IgD-negative memory B cell (primary cell): ENCODE results near the gene ZNF432. TPM values are rescaled to one million over a fixed set of nuclear protein-coding genes. Genes with fewer than 3 reads are reported as not detected.
"Not testable (repeated sequence)": the region's sequence is repeated elsewhere in the genome, so short reads cannot be mapped to it uniquely, and the experiment has no call there.

ENCODE experiments used
- H3K27ac Mint-ChIP-seq, 3 donors: one replicate each; pipeline ENCODE4 v1.8.0; 2020 to 2022; ENCODE audit warnings: mild to moderate bottlenecking in 3 of 3, mixed read lengths in 3 of 3, moderate library complexity in 1 of 3
- H3K27me3 Mint-ChIP-seq: one replicate; pipeline ENCODE4 v1.8.0; 2021; ENCODE audit warnings: mixed read lengths
- H3K36me3 Mint-ChIP-seq: one replicate; pipeline ENCODE4 v1.8.0; 2020; ENCODE audit warnings: mild to moderate bottlenecking, mixed read lengths
- H3K4me1 Mint-ChIP-seq, 3 donors: one replicate each; pipeline ENCODE4 v1.8.0; 2020 to 2022; ENCODE audit warnings: mixed read lengths in 3 of 3, mild to moderate bottlenecking in 1 of 3
- H3K4me3 Mint-ChIP-seq, 4 donors: one replicate each; pipeline ENCODE4 v1.8.0; 2020 to 2022; ENCODE audit warnings: mild to moderate bottlenecking in 4 of 4, mixed read lengths in 4 of 4, moderate library complexity in 3 of 4
- H3K9me3 Mint-ChIP-seq, 3 donors: one replicate each; pipeline ENCODE4 v1.8.0; 2020 to 2021; ENCODE audit warnings: mixed read lengths in 3 of 3, mild to moderate bottlenecking in 1 of 3
- polyA plus RNA-seq: library from polyadenylated mRNA; unstranded; fragments of 300-500 nt; fragmentation: Illumina TruSeq; gene quantifications from one replicate; pipeline ENCODE4 v1.2.3, GENCODE V29; 2021

Gene ZNF432
- polyA plus RNA-seq = 4.4 TPM

DNA sequence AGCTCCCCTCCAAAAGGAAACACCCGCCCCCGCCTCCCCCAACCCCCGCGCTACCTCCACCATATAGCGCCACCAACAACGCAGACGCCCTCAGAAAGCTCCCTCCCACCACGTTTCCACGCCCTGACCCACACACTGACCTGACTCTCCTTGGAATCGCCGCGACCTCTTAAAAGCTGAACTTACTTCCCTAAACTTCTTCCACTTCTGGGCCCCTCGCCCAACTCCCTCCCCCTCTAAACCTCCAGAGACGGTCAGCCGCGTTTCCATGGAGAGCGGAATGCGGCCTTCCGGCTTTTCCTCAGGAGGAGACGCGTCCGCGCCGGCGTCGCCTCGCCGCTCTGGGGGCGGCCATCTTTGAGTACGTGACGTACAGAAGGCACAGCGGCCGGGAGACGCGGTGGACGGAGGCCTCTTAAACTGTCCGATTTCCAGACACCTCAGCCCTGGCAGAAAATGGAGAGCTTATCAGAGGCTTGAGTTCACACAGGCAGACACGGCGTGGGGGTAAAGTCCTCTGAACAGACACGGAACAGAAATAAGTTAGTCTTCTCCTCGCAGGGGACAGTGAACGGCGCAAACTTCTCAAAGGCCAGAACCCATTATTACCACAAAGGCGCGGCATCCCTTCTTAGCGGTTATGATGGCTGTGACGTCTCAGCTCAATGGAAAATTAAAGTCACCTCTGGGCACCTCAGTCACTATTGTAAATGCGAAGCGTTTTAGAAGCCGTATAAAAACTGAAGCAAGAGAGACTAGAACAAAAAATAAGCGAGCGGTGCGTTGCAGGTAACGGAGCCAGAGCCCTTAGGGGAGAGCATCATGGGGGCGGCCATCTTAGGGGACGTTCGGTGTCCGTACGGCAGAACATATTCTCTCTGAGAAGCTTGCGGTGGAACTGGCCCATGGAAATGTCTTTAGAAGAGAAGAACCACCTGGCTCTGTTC is at the start of gene ZNF432:
Gene ZNF432, minus strand, starts transcription at position 284 of the 947 bp plus-strand sequence. CDS start 1,970 bp downstream, outside the sequence.
- peak within 1 kb of the TSS; percentile 92 to 100 (median 98) for H3K4me3 Mint-ChIP-seq
- peaks cover 10 to 28% (median 18%) of the 10 kb centered on the region in 3 donors for H3K9me3 Mint-ChIP-seq
- peaks cover 19% of the 10 kb centered on the region for H3K36me3 Mint-ChIP-seq
- peaks cover 9 to 14% (median 12%) of the 10 kb centered on the region in 3 donors for H3K4me1 Mint-ChIP-seq
- no peaks in the 10 kb centered on the region for H3K27me3 Mint-ChIP-seq
- peak within 1 kb of the TSS; percentile 97 to 99 (median 99) for H3K27ac Mint-ChIP-seq

DNA sequence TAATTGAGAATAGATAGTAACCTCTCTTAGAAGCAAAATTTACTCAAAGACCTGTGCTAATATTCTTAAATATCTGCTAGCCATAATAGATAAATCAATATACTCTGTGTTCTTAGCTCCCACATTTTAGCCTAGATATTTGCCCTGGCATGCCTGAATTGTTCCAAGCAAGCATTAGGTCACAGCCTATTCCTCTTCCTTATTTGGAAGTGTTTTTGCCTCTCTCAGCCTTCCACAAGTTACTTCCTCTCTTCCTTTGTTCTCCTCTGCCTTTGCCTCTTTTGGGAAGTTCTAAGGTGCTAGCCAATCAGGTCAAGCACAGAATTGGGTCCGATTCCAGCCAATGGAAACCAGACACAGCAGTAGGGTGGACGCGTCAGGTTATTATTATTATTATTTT is 47.8 kb upstream of the ZNF432 start:
- not testable (repeated sequence) for H3K27me3 Mint-ChIP-seq, H3K27ac Mint-ChIP-seq
- peaks cover 15% of the 10 kb centered on the region for H3K36me3 Mint-ChIP-seq
- peaks cover 11 to 21% (median 18%) of the 10 kb centered on the region in 3 donors for H3K9me3 Mint-ChIP-seq
- peak overlapping the region; percentile 96 to 99 (median 96) for H3K4me3 Mint-ChIP-seq
- peaks cover 15 to 26% (median 19%) of the 10 kb centered on the region in 3 donors for H3K4me1 Mint-ChIP-seq

GRCh38 chr19:52095172-52096014 is 46.8 kb upstream of the ZNF432 start, which contains the start of gene ZNF841:
ZNF841 (minus strand) TSS chr19:52095765; CDS start chr19:52084801, 10,964 bp downstream.
- H3K36me3 Mint-ChIP-seq = peaks cover 23% of the 10 kb centered on the region
- peak within 1 kb of the TSS; percentile 59 to 96 (median 74) for H3K27ac Mint-ChIP-seq
- peak within 1 kb of the TSS; percentile 96 to 99 (median 96) for H3K4me3 Mint-ChIP-seq
- H3K9me3 Mint-ChIP-seq = peaks cover 11 to 27% (median 25%) of the 10 kb centered on the region in 3 donors
- H3K27me3 Mint-ChIP-seq = peaks cover 2% of the 10 kb centered on the region
- peaks cover 17 to 26% (median 19%) of the 10 kb centered on the region in 3 donors for H3K4me1 Mint-ChIP-seq

GRCh38 chr19:52094526-52095130 is 46.0 kb upstream of the ZNF432 start:
- Mint-ChIP-seq H3K4me3 (peak overlapping the region; percentile 96 to 99 (median 96)), H3K36me3 (peaks cover 24% of the 10 kb centered on the region), H3K27me3 (peaks cover 2% of the 10 kb centered on the region)

DNA sequence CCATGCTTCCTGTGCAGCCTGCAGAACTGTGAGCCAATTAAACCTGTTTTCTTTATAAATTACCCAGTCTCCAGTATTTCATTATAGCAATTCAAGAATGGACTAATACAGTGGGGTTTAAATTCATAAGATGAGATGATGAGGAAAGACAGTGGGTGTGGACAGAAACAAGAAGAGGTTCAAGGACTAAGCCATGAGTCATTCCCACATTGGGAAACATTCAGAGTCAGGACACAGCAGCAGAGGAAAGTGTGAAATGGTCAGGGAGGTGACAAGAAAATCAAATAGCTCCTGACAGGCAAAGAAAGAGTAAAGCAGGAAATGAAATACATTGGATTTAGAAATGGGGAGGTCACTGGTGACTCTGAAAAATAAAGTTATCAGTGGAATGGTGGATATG is 37.8 kb upstream of the ZNF432 start:
- Mint-ChIP-seq H3K4me1 (peaks cover 0 to 3% (median 2%) of the 10 kb centered on the region in 3 donors), H3K27me3 (no peaks in the 10 kb centered on the region), H3K9me3 (peaks cover 13 to 41% (median 36%) of the 10 kb centered on the region in 3 donors), H3K27ac (peak overlapping the region in 1 of 3 donors; percentile 34), H3K36me3 (peaks cover 50% of the 10 kb centered on the region), H3K4me3 (peak overlapping the region in 1 of 4 donors; percentile 33)

More at GRCh38 chr19:52094526-52095130, 46.0 kb upstream of the ZNF432 start:
- Mint-ChIP-seq H3K27ac (peak overlapping the region in 2 of 3 donors; percentile 59 to 96), H3K4me1 (peaks cover 17 to 26% (median 21%) of the 10 kb centered on the region in 3 donors), H3K9me3 (peaks cover 8 to 29% (median 23%) of the 10 kb centered on the region in 3 donors)

GRCh38 chr19:52070496-52070895 is 21.9 kb upstream of the ZNF432 start:
- Mint-ChIP-seq H3K27me3 (no peaks in the 10 kb centered on the region), H3K9me3 (peaks cover 30 to 61% (median 59%) of the 10 kb centered on the region in 3 donors), H3K27ac (no peak overlapping the region), H3K36me3 (peaks cover 67% of the 10 kb centered on the region), H3K4me3 (no peak overlapping the region), H3K4me1 (no peaks in the 10 kb centered on the region)

DNA sequence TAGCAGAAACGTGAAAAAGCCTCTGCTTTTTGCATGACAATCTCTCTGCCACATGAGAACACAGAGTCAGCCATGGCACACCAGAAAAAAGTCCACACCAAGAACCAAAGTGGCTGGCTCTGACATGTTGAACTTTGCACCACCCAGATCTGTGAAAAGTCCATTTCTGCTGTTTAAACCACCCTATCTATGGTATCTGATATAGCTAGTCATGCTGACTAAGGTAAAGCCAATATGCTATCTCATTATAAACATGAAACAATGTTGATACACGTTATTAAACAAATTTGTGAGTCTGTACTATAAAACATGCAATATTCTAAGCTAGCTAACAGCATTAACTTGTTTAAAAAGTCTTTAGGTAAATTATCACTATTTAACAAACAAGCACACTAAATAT is 21.0 kb upstream of the ZNF432 start:
- H3K9me3 Mint-ChIP-seq = peaks cover 27 to 61% (median 58%) of the 10 kb centered on the region in 3 donors
- H3K27me3 Mint-ChIP-seq = no peaks in the 10 kb centered on the region
- H3K4me1 Mint-ChIP-seq = no peaks in the 10 kb centered on the region
- peaks cover 60% of the 10 kb centered on the region for H3K36me3 Mint-ChIP-seq
- peak overlapping the region in 1 of 4 donors; percentile 30 for H3K4me3 Mint-ChIP-seq
- no peak overlapping the region for H3K27ac Mint-ChIP-seq

- Mint-ChIP-seq H3K9me3 (peaks cover 22 to 50% (median 50%) of the 10 kb centered on the region in 3 donors), H3K27ac (peak overlapping the region in 2 of 3 donors; percentile 36 to 81), H3K27me3 (no peaks in the 10 kb centered on the region), H3K4me1 (no peaks in the 10 kb centered on the region), H3K4me3 (peak overlapping the region in 1 of 4 donors; percentile 12), H3K36me3 (peaks cover 41% of the 10 kb centered on the region)
Measured at GRCh38 chr19:52066258-52066863, 17.7 kb upstream of the ZNF432 start.

DNA sequence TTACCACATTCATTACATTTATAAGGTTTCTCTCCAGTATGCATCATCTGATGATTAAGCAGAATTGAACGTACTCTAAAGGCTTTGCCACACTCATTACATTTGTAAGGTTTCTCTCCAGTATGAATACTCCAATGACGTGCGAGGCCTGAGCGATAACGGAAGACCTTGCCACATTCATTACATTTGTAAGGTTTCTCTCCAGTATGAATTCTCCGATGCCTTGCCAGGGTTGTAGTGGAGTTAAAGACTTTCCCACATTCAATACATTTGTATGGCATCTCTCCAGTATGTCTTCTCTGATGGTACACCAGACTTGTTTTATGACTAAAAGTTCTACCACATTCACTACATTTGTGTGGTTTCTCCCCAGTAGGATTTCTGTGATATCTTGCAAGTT is 16.8 kb upstream of the ZNF432 start:
- peaks cover 33% of the 10 kb centered on the region for H3K36me3 Mint-ChIP-seq
- H3K4me3 Mint-ChIP-seq = no peak overlapping the region
- peaks cover 16 to 50% (median 49%) of the 10 kb centered on the region in 3 donors for H3K9me3 Mint-ChIP-seq
- no peaks in the 10 kb centered on the region for H3K27me3 Mint-ChIP-seq
- H3K27ac Mint-ChIP-seq = no peak overlapping the region
- no peaks in the 10 kb centered on the region for H3K4me1 Mint-ChIP-seq

DNA sequence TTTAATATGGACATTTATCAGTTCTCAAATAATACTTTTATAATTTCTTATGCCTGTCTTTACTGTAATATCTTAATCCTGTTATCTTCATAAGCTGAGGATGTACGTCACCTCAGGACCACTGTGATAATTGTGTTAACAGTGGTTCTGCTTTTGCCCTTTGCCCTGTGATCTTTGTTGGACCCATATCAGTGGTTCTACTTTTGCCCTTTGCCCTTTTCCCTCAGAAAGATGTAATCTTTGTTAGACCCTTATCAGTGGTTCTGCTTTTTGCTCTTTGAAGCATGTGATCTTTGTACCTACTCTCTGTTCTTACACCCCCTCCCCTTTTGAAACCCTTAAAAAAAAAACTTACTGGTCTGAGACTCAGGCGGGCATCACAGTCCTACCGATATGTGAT is 7.8 kb upstream of the ZNF432 start:
- H3K27ac Mint-ChIP-seq, H3K36me3 Mint-ChIP-seq, H3K27me3 Mint-ChIP-seq, H3K4me1 Mint-ChIP-seq: not testable (repeated sequence)
- peak overlapping the region in 1 of 4 donors; percentile 60 for H3K4me3 Mint-ChIP-seq
- H3K9me3 Mint-ChIP-seq = peaks cover 8 to 45% (median 44%) of the 10 kb centered on the region in 3 donors

GRCh38 chr19:52051736-52052135 is 3.1 kb upstream of the ZNF432 start:
- H3K27me3 Mint-ChIP-seq, H3K27ac Mint-ChIP-seq, H3K4me3 Mint-ChIP-seq, H3K36me3 Mint-ChIP-seq: not testable (repeated sequence)
- H3K9me3 Mint-ChIP-seq = peaks cover 7 to 32% (median 27%) of the 10 kb centered on the region in 3 donors
- peaks cover 4 to 14% (median 6%) of the 10 kb centered on the region in 3 donors for H3K4me1 Mint-ChIP-seq

DNA sequence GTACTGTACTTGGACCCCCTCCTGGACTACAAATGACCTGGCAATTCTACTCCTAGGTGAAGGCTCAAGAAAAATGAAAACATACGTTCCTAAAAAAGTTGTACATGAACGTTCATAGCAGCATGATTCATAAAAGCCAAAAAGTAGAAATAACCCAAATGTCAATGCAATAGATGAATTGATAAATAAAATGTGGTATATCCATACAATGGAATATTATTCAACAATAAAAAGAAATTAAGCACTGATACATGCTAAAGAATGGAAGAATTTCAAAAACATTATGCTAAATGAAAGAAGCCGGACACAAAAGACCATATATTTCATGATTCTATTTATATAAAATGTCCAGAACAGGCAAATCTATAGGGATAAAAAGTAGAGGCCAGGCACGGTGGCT is 9.5 kb downstream of the ZNF432 start:
- Mint-ChIP-seq H3K4me3 (no peak overlapping the region), H3K27ac (no peak overlapping the region), H3K4me1 (peaks cover 0 to 2% (median 0%) of the 10 kb centered on the region in 3 donors), H3K27me3 (no peaks in the 10 kb centered on the region), H3K36me3 (peaks cover 53% of the 10 kb centered on the region), H3K9me3 (peaks cover 19 to 46% (median 30%) of the 10 kb centered on the region in 3 donors)

DNA sequence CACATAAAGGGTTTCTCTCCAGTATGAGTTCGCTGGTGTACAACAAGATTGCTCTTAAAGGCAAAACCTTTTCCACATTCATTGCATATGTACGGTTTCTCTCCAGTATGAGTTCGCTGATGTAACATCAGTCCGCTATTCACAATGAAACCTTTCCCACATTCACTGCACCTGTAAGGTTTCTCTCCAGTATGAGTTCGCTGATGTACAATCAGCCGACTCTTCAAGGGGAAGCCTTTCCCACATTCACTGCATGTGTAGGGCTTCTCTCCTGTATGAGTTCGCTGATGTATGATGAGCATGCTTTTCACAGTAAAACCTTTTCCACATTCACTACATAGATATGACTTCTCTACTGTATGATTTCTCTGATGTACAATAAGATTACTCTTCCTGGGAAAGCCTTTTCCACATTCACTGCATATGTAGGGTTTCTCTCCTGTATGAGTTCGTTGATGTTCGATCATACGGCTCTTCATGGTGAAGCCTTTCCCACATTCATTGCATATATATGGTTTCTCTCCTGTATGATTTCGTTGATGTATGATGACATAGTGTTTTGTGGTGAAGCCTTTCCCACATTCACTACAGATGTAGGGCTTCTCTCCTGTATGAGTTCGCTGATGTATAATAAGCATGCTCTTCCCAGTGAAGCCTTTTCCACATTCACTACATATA is 14.4 kb downstream of the ZNF432 start:
- H3K4me3 Mint-ChIP-seq = no peak overlapping the region
- peaks cover 0 to 2% (median 0%) of the 10 kb centered on the region in 3 donors for H3K4me1 Mint-ChIP-seq
- no peak overlapping the region for H3K27ac Mint-ChIP-seq
- H3K36me3 Mint-ChIP-seq = peaks cover 36% of the 10 kb centered on the region
- peaks cover 12 to 37% (median 31%) of the 10 kb centered on the region in 3 donors for H3K9me3 Mint-ChIP-seq
- no peaks in the 10 kb centered on the region for H3K27me3 Mint-ChIP-seq
